Gastroesophageal sphincter (tissue), 3 donors: ENCODE results near the gene ZNF697.

Source experiments
- CTCF ChIP-seq, 4 experiments: fragments of 200-600 bp in 2 of 4; fragments of 450-650 bp in 2 of 4; sonication (generic) in 1 of 4; IDR thresholded peaks; one replicate each; pipeline ENCODE4 v1.5.1; 2017 to 2019; ENCODE audit warnings: antibody characterized with exemption in 4 of 4, mild to moderate bottlenecking in 2 of 4, moderate library complexity in 2 of 4
- POLR2A ChIP-seq, 2 donors: fragments of 450-650 bp; IDR thresholded peaks; one replicate each; pipeline ENCODE4 v1.6.1; 2017; ENCODE audit warnings: antibody characterized with exemption in 2 of 2, mild to moderate bottlenecking in 2 of 2, moderate library complexity in 1 of 2

GRCh38 chr1:119647228-119647733 lies 785 bp downstream of the ZNF697 start:
- TF ChIP-seq POLR2A (IDR thresholded peaks at IDR 0.05), result no peak
- no peak for TF ChIP-seq CTCF (IDR thresholded peaks at IDR 0.05)
